ENCODE results near the gene UNC5CL.

GRCh38 chr6:41043151-41043550, 4.1 kb upstream of the UNC5CL start:
- TF ChIP-seq POLR2A (IDR thresholded peaks at IDR 0.05; ENCODE audit: low read depth, low read length), result no peak
- no peak for TF ChIP-seq CTCF (conservative IDR thresholded peaks at IDR 0.05; ENCODE audit: low read depth, low read length)
- TF ChIP-seq MAFK (IDR thresholded peaks at IDR 0.05; ENCODE audit: low read depth, low read length), result no peak
- no peak for TF ChIP-seq SMC3 (IDR thresholded peaks at IDR 0.05; ENCODE audit: low read depth, low read length)

Data from IMR-90 (cell line).